ENCODE measurements around the gene KIF16B.

DNA sequence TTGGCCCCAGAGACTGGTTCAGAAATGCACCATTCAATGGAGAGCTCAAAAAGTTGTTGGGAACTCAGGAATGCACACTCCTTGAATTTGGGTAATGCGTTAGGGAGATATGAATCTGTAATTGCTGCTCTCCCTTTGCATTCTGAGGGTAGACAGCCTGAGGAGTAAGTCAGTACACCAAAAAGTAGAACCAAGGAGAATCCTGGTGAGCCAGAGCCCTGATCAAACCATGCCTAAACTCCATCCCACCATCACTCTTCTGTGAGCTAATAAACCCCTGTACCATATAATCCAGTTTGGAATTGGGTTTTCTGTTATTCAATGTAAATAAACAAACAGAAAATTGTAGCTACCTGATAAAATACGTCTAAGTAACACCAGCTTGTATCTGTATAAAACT is 90.2 kb downstream of the KIF16B start:
- TF ChIP-seq ZNF121 (CRISPR knock-in tag; IDR thresholded peaks at IDR 0.05): no peak
- TF ChIP-seq, protein P1, sequence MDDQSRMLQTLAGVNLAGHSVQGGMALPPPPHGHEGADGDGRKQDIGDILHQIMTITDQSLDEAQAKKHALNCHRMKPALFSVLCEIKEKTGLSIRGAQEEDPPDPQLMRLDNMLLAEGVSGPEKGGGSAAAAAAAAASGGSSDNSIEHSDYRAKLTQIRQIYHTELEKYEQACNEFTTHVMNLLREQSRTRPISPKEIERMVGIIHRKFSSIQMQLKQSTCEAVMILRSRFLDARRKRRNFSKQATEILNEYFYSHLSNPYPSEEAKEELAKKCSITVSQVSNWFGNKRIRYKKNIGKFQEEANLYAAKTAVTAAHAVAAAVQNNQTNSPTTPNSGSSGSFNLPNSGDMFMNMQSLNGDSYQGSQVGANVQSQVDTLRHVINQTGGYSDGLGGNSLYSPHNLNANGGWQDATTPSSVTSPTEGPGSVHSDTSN (CRISPR knock-in tag; IDR thresholded peaks at IDR 0.05; ENCODE audit: borderline replicate concordance): no peak
- no peak for TF ChIP-seq SMC3 (IDR thresholded peaks at IDR 0.05; ENCODE audit: low read length)
- TF ChIP-seq, protein P2, sequence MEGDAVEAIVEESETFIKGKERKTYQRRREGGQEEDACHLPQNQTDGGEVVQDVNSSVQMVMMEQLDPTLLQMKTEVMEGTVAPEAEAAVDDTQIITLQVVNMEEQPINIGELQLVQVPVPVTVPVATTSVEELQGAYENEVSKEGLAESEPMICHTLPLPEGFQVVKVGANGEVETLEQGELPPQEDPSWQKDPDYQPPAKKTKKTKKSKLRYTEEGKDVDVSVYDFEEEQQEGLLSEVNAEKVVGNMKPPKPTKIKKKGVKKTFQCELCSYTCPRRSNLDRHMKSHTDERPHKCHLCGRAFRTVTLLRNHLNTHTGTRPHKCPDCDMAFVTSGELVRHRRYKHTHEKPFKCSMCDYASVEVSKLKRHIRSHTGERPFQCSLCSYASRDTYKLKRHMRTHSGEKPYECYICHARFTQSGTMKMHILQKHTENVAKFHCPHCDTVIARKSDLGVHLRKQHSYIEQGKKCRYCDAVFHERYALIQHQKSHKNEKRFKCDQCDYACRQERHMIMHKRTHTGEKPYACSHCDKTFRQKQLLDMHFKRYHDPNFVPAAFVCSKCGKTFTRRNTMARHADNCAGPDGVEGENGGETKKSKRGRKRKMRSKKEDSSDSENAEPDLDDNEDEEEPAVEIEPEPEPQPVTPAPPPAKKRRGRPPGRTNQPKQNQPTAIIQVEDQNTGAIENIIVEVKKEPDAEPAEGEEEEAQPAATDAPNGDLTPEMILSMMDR (CRISPR knock-in tag; IDR thresholded peaks at IDR 0.05): no peak
